Measurements from ENCODE around the gene PHLDA1.

The PHLDA1 gene

DNA sequence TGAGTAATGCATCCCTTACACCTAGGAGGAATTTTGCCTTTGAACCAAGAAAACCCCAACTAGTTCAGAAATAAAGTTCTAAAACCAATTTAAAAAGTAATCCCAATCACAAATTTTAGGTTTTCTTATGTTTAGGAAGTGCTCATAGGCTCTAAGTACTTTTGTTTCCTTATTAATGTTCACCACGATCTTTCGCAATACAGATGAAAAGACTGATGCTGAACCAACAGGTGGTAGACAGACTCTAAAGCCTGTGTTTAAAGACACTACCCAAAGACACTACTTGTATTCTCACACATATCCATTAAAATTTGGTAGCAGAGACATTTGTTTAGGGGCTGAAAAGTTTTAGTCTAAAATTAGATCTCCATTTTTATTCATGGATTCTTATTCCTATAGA lies 10.6 kb upstream of the PHLDA1 start:
- FAIRE-seq (no peak), DNase-seq (ENCODE audit: insufficient read length, low spot score) (no peak)
- TF ChIP-seq POLR2AphosphoS5 (IDR thresholded peaks at IDR 0.05; ENCODE audit: low read depth, low read length) (no peak), SPI1 (IDR thresholded peaks at IDR 0.05; ENCODE audit: low read depth, low read length) (no peak), POU2F2 (IDR thresholded peaks at IDR 0.05; ENCODE audit: low read depth, low read length) (no peak), TAF1 (IDR thresholded peaks at IDR 0.05; ENCODE audit: low read depth, low read length) (no peak), POLR2A (IDR thresholded peaks at IDR 0.05; ENCODE audit: low read depth, low read length) (no peak), PAX5 (IDR thresholded peaks at IDR 0.05; ENCODE audit: insufficient read depth, low read length, severe bottlenecking) (no peak)

DNA sequence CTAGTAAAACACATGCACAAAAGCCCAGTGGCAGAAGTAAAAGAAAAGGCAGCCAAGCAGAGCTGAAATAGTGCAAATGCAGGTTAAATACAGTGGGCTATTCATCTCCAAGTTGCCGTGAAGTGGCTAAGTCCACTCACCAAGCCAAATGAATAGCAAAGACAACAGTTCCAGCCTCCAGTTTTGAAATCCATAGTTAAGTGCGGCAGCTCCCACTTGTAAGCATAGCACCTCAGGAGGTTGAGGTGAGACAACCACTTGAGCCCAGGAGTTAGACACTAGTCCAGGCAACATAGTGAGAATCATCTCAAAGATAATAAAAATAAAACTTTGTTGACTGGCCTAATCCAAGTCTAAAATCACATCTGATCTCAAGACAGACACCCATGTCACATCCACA lies 9.8 kb upstream of the PHLDA1 start:
- no peak for TF ChIP-seq POU2F2 (IDR thresholded peaks at IDR 0.05; ENCODE audit: low read depth, low read length)
- no peak for TF ChIP-seq TAF1 (IDR thresholded peaks at IDR 0.05; ENCODE audit: low read depth, low read length)
- TF ChIP-seq PAX5 (IDR thresholded peaks at IDR 0.05; ENCODE audit: insufficient read depth, low read length, severe bottlenecking), result no peak
- TF ChIP-seq POLR2AphosphoS5 (IDR thresholded peaks at IDR 0.05; ENCODE audit: low read depth, low read length), result no peak
- no peak for TF ChIP-seq SPI1 (IDR thresholded peaks at IDR 0.05; ENCODE audit: low read depth, low read length)
- no peak for TF ChIP-seq POLR2A (IDR thresholded peaks at IDR 0.05; ENCODE audit: low read depth, low read length)
- FAIRE-seq, result no peak
- DNase-seq (ENCODE audit: insufficient read length, low spot score), result no peak

DNA sequence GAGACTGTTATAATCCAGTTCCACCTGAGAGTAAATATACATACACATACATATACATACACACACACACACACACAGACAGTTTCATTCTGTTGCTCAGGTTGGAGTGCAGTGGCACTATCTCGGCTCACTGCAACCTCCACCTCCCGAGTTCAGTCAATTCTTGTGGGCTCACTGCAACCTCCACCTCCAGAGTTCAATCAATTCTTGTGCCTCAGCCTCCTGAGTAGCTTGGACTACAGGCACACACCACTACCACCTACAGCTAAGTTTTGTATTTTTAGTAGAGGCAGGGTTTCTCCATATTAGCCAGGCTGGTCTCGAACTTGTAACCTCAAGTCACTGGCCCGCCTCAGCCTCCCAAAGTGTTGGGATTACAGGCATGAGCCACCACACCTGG lies 8.9 kb upstream of the PHLDA1 start:
- no peak for FAIRE-seq
- peak; percentile 19; the same call in 1 of the 2 replicates for TF ChIP-seq POLR2AphosphoS5 (IDR thresholded peaks at IDR 0.05; ENCODE audit: low read depth, low read length)
- TF ChIP-seq POLR2A (IDR thresholded peaks at IDR 0.05; ENCODE audit: low read depth, low read length), result no peak

DNA sequence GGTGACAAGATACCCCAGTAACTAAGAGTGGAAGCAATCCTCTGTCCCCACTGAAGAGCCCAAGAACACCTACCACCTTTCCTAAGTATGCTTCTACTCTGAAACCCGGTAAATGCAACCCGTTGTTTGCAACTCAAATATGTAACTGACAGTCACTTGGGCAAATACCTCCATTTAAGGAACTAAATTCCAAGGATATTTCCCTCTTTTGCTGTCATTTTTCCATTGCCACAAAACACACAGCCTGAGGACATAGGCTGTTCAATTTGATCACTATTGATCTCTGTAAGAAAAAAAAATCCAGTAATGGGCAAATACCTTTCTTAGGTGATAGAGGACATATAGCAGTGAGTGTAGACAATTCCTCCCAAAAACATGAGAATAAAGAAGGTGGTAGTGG lies 6.6 kb upstream of the PHLDA1 start:
- DNase-seq (ENCODE audit: insufficient read length, low spot score) (no peak), FAIRE-seq (no peak)

More for the DNA sequence above, 8.9 kb upstream of the PHLDA1 start:
- DNase-seq (ENCODE audit: insufficient read length, low spot score), result no peak

DNA sequence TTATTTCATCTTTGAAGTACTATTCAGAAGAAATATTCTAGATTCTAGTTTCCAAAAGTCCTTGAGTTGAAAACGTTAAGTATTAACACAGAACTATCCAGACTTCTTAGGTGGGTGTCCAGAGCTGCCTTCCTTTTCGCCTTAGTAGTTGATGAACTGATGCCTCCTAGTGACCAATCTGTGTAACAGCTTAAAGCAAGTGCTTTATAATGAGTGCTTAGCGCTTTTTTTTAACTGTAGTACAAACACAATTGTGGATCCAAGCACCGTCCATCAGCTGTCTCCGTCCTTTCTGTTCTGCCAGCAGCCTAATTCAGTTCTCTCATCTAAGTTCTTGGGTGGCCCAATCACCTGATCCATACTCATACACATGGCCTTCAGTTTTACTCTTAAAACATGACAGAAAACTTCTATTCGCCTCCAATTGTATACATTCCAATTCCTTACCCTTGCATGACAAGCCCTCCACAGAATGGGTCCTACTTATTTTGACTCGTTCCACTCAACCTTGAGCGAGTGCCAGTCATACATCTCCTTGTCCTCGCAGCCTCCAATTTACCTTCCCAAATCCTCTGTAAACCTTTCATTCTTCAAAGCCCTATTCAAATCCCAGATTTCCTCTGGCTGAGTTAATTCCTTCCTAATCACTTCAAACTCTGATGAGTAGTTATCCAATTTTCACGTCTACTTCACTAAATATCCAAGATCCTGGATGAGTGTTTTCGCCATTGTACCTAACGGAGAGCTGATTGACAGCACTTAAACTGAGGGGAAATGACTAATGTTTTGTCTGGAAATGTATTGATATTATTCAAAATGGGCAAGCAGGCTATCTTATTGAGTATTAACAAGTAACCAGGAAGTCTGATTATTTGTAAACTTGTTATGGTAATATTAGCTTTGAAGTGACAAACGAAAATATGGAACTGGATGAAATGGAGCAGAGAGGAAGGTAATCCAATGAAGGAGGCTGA lies 5.8 kb upstream of the PHLDA1 start:
- no peak for TF ChIP-seq POLR2A (IDR thresholded peaks at IDR 0.05; ENCODE audit: low read depth, low read length)
- no peak for TF ChIP-seq TAF1 (IDR thresholded peaks at IDR 0.05; ENCODE audit: low read depth, low read length)
- no peak for TF ChIP-seq PAX5 (IDR thresholded peaks at IDR 0.05; ENCODE audit: insufficient read depth, low read length, severe bottlenecking)
- TF ChIP-seq POLR2AphosphoS5 (IDR thresholded peaks at IDR 0.05; ENCODE audit: low read depth, low read length), result no peak
- no peak for TF ChIP-seq SPI1 (IDR thresholded peaks at IDR 0.05; ENCODE audit: low read depth, low read length)
- TF ChIP-seq POU2F2 (IDR thresholded peaks at IDR 0.05; ENCODE audit: low read depth, low read length), result no peak
- DNase-seq (ENCODE audit: insufficient read length, low spot score) (no peak), FAIRE-seq (peak; percentile 77)

More for the DNA sequence above, 6.6 kb upstream of the PHLDA1 start:
- TF ChIP-seq POLR2A (IDR thresholded peaks at IDR 0.05; ENCODE audit: low read depth, low read length), result no peak
- no peak for TF ChIP-seq PAX5 (IDR thresholded peaks at IDR 0.05; ENCODE audit: insufficient read depth, low read length, severe bottlenecking)
- TF ChIP-seq POU2F2 (IDR thresholded peaks at IDR 0.05; ENCODE audit: low read depth, low read length), result no peak
- TF ChIP-seq TAF1 (IDR thresholded peaks at IDR 0.05; ENCODE audit: low read depth, low read length), result no peak
- TF ChIP-seq SPI1 (IDR thresholded peaks at IDR 0.05; ENCODE audit: low read depth, low read length), result no peak
- TF ChIP-seq POLR2AphosphoS5 (IDR thresholded peaks at IDR 0.05; ENCODE audit: low read depth, low read length), result no peak

DNA sequence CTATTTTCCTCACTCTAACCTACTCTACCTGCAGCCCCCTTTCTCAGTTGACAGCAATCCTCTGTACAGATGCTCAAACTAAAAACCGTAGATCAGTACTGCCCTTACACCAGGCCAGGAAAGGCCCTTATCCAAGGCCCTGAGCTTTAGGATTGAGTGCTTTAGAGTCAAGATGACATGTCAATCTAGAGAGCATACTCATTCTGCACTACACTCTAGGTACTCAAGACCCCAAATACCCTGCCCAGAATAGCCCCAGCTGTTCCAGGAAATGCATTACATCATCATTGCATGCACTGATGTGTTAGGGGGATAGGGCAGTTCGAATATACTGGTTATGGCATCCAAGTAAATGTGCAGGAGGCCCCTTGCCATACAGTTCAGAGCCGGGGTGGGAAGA lies 3.5 kb upstream of the PHLDA1 start:
- DNase-seq (ENCODE audit: insufficient read length, low spot score), result no peak
- FAIRE-seq, result no peak
- TF ChIP-seq PAX5 (IDR thresholded peaks at IDR 0.05; ENCODE audit: insufficient read depth, low read length, severe bottlenecking) (no peak), POLR2AphosphoS5 (IDR thresholded peaks at IDR 0.05; ENCODE audit: low read depth, low read length) (no peak), POU2F2 (IDR thresholded peaks at IDR 0.05; ENCODE audit: low read depth, low read length) (no peak), TAF1 (IDR thresholded peaks at IDR 0.05; ENCODE audit: low read depth, low read length) (no peak)

DNA sequence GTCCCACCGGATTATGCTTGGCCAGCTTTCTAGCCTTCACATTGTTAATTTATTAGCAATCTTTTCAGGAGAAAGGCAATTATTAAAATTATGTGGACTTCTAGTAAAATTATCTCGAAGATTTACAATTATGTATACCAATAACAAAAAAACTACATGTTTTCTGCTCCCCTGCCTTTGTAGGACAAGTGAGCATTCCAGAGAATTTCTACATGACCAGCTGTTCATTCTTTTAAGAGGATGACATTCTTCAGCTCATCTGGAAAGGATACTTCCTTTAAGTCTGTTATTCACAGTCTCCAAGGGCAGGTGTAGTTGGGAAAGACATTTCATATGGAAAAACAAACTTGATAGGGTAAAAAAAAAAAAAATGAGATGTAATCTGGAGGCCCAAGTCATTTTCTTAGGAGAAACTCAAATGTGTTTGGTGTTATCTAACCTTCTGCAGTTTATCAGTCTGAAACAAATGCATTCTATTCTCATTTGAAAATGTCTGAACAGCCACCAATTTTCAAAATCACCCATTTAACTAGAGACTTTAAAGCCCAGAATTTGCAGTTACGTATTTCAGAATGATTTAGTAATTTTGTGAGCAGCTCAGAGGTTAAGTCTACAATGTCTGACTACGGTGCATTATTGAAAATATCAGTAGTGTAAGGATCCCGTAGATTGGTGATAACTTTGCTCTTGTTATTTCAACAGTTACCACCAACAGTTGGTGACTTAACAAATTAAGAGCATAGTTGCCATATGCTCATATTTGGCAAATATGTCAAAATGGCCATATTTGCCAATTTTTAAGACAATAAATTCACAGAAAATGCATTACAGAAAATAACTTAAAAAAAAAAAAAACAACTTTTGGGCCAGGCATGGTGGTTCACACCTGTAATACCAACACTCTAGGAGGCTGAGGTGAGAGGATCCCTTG lies 1.8 kb upstream of the PHLDA1 start:
- no peak for FAIRE-seq
- TF ChIP-seq TAF1 (IDR thresholded peaks at IDR 0.05; ENCODE audit: low read depth, low read length) (no peak), PAX5 (IDR thresholded peaks at IDR 0.05; ENCODE audit: insufficient read depth, low read length, severe bottlenecking) (no peak), POLR2AphosphoS5 (IDR thresholded peaks at IDR 0.05; ENCODE audit: low read depth, low read length) (no peak), SPI1 (IDR thresholded peaks at IDR 0.05; ENCODE audit: low read depth, low read length) (no peak), POU2F2 (IDR thresholded peaks at IDR 0.05; ENCODE audit: low read depth, low read length) (no peak), POLR2A (IDR thresholded peaks at IDR 0.05; ENCODE audit: low read depth, low read length) (no peak)
- DNase-seq (ENCODE audit: insufficient read length, low spot score), result no peak

DNA sequence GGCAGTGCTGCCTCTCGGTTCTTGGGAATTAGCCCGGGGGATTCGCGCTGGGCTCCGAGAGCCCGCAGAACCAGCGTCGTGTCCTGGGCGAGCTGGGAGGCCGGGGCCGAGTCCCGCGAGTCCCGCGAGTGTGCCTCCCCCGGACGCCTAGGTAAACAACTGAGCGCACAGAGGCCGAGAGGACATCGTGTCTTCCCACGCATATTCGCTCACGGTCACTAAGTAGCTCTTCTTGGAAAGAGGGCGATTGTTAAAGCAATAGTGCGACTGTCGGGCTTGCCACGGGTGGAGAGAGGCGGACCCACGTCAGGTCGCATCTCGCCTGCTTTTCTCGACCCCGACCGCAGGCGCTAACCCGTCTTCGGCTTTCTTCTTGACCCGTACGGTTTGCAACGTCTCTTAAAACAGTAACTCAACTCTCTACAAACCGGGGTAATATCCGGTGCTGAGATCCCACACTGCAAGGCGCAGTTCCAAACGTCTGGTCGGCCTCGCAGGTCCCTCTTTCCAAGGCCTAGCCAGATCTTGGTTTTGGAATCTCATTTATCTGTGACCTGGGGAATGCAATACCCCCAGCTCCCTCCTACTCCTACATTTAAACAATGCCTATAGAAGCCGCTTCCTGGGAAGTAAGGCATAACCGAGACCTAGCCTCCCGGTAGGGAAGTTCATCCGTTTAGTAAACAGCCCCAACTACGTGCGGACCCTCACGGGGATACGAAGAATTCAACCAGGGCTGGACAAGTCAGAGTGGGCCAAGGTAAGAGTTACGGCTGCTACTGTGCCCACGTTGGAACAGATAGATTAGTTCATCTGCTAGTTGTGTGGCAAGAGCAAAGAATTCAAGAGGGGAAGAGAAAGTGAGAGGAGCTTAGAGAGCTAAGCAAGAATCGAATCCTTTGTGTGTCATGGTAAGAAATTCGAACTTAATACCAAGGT lies 736 bp upstream of the PHLDA1 start:
- FAIRE-seq, result peak; percentile 80
- peak; percentile 29 for DNase-seq (ENCODE audit: insufficient read length, low spot score)

More for the DNA sequence above, 736 bp upstream of the PHLDA1 start:
- peak; percentile 43; the same call in 1 of the 2 replicates for TF ChIP-seq POU2F2 (IDR thresholded peaks at IDR 0.05; ENCODE audit: low read depth, low read length)
- TF ChIP-seq PAX5 (IDR thresholded peaks at IDR 0.05; ENCODE audit: insufficient read depth, low read length, severe bottlenecking), result no peak
- TF ChIP-seq POLR2A (IDR thresholded peaks at IDR 0.05; ENCODE audit: low read depth, low read length), result peak; percentile 66; the same call in 1 of the 2 replicates
- TF ChIP-seq POLR2AphosphoS5 (IDR thresholded peaks at IDR 0.05; ENCODE audit: low read depth, low read length), result no peak; the same call in 1 of the 2 replicates
- TF ChIP-seq SPI1 (IDR thresholded peaks at IDR 0.05; ENCODE audit: low read depth, low read length), result peak; percentile 43
- no peak for TF ChIP-seq TAF1 (IDR thresholded peaks at IDR 0.05; ENCODE audit: low read depth, low read length)
